Measurements from ENCODE around the gene DUSP10. TPM values are rescaled to one million over a fixed set of nuclear protein-coding genes. Genes with fewer than 3 reads are reported as not detected.
A peak's percentile ranks its signal among the peaks of the same experiment; 100 is the strongest.

Gene DUSP10
- polyA plus RNA-seq, 3 donors = 10.4 to 41.1 (median 12.7) TPM

DNA sequence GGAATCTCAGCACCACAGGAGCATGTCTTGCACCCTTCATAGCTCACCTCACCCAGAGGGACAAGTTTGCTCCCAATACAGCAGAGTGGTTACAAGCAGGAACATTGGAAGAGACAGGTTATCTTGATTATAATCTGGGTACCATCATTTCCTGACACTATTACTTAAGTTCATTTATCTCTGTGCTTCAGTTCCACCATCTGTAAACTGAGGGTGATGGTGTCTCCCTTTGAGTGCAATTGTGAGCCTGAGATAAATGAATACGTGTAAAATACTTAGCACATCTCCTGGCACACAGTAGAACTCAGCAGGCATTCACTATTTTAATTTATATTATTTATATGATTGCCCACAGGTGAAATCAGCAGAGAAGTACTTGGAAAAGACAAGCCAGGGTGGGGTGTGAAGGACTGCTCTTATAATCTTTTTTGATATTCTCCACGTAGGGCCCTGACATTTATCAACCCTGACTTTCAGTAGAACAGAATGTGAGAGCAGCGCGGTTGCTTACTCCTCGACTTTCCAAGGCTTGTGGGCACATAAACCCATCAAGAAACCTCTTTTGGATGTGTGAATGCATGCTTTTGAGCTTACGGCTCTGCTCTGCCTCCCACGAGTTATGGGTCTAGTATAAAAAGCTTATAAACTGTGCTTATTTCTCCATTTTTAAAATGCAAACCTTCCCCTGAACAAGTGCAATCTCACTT, 34.9 kb downstream of the DUSP10 start:
- Histone ChIP-seq H3K4me3 (replicated peaks in 1 of 3; ENCODE audit: low read depth in 2 of 3, low read length in 3 of 3) (no peak overlapping the region), H3K79me2 (ENCODE audit: insufficient read depth, low read length) (peaks cover 73% of the 10 kb centered on the region), H2AFZ (ENCODE audit: insufficient read depth, low read depth, low read length, poor library complexity, severe bottlenecking) (no peak overlapping the region), H3K36me3 (replicated peaks in 1 of 2; ENCODE audit: control insufficient read depth in 1 of 2, insufficient read depth in 2 of 2, low read length in 2 of 2) (peaks cover 6 to 15% of the 10 kb centered on the region in 2 donors), H3K4me1 (ENCODE audit: control insufficient read depth in 1 of 2, insufficient read depth in 2 of 2, low read length in 2 of 2) (peaks cover 93 to 99% of the 10 kb centered on the region in 2 donors), H3K9ac (ENCODE audit: insufficient read depth, low read length, poor library complexity, severe bottlenecking) (no peak overlapping the region), H3K27ac (ENCODE audit: low read depth in 1 of 2, low read length in 2 of 2) (peak overlapping the region in 1 of 2 donors; percentile 97), H3K27me3 (ENCODE audit: control insufficient read depth in 2 of 2, insufficient read depth in 2 of 2, low read length in 2 of 2) (no peaks in the 10 kb centered on the region), H4K20me1 (ENCODE audit: insufficient read depth, low read length) (no peaks in the 10 kb centered on the region), H3K9me3 (replicated peaks in 1 of 2; ENCODE audit: control insufficient read depth in 1 of 2, insufficient read depth in 1 of 2, low read length in 2 of 2) (no peaks in the 10 kb centered on the region), H3K4me2 (replicated peaks; ENCODE audit: extremely low read depth, low read length, poor library complexity, severe bottlenecking) (no peak overlapping the region)
- Mint-ChIP-seq H3K9me3 (no peaks in the 10 kb centered on the region), H3K27ac (peak overlapping the region; percentile 57 to 97 (median 95)), H3K4me3 (no peak overlapping the region), H3K36me3 (peaks cover 23 to 27% of the 10 kb centered on the region in 2 donors), H3K27me3 (ENCODE audit: low read depth in 3 of 3) (peaks cover 0 to 3% (median 0%) of the 10 kb centered on the region in 3 donors), H3K4me1 (peaks cover 83% of the 10 kb centered on the region)
- intact Hi-C loops (cut with micrococcal nuclease) = no loop called here
- TF ChIP-seq, protein P1, sequence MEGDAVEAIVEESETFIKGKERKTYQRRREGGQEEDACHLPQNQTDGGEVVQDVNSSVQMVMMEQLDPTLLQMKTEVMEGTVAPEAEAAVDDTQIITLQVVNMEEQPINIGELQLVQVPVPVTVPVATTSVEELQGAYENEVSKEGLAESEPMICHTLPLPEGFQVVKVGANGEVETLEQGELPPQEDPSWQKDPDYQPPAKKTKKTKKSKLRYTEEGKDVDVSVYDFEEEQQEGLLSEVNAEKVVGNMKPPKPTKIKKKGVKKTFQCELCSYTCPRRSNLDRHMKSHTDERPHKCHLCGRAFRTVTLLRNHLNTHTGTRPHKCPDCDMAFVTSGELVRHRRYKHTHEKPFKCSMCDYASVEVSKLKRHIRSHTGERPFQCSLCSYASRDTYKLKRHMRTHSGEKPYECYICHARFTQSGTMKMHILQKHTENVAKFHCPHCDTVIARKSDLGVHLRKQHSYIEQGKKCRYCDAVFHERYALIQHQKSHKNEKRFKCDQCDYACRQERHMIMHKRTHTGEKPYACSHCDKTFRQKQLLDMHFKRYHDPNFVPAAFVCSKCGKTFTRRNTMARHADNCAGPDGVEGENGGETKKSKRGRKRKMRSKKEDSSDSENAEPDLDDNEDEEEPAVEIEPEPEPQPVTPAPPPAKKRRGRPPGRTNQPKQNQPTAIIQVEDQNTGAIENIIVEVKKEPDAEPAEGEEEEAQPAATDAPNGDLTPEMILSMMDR (IDR thresholded peaks at IDR 0.05) = no peak
- DNase-seq = no peak
- 93% methylated on average over 3 of the region's 7 CpGs for WGBS (ENCODE audit: insufficient coverage)

GRCh38 chr1:221706191-221706590, 35.7 kb downstream of the DUSP10 start:
- TF ChIP-seq, protein P1 (IDR thresholded peaks at IDR 0.05) = no peak
- no peaks in the 10 kb centered on the region for H3K27me3 ChIP-seq (ENCODE audit: control insufficient read depth in 2 of 2, insufficient read depth in 2 of 2, low read length in 2 of 2)
- H3K4me3 ChIP-seq (replicated peaks in 1 of 3; ENCODE audit: low read depth in 2 of 3, low read length in 3 of 3) = no peak overlapping the region
- WGBS (ENCODE audit: insufficient coverage) = 96% methylated on average over 4 of the region's 12 CpGs
- no peak for DNase-seq
- no peak overlapping the region for H3K9ac ChIP-seq (ENCODE audit: insufficient read depth, low read length, poor library complexity, severe bottlenecking)
- peaks cover 28 to 32% of the 10 kb centered on the region in 2 donors for H3K36me3 Mint-ChIP-seq
- peaks cover 81% of the 10 kb centered on the region for H3K4me1 Mint-ChIP-seq
- peaks cover 69% of the 10 kb centered on the region for H3K79me2 ChIP-seq (ENCODE audit: insufficient read depth, low read length)
- no peak overlapping the region for H3K4me2 ChIP-seq (replicated peaks; ENCODE audit: extremely low read depth, low read length, poor library complexity, severe bottlenecking)
- intact Hi-C loops (cut with micrococcal nuclease) = no loop called here
- no peak overlapping the region for H2AFZ ChIP-seq (ENCODE audit: insufficient read depth, low read depth, low read length, poor library complexity, severe bottlenecking)
- peaks cover 6 to 16% of the 10 kb centered on the region in 2 donors for H3K36me3 ChIP-seq (replicated peaks in 1 of 2; ENCODE audit: control insufficient read depth in 1 of 2, insufficient read depth in 2 of 2, low read length in 2 of 2)
- H3K9me3 ChIP-seq (replicated peaks in 1 of 2; ENCODE audit: control insufficient read depth in 1 of 2, insufficient read depth in 1 of 2, low read length in 2 of 2) = no peaks in the 10 kb centered on the region
- no peaks in the 10 kb centered on the region for H4K20me1 ChIP-seq (ENCODE audit: insufficient read depth, low read length)
- H3K4me1 ChIP-seq (ENCODE audit: control insufficient read depth in 1 of 2, insufficient read depth in 2 of 2, low read length in 2 of 2) = peaks cover 92 to 99% of the 10 kb centered on the region in 2 donors
- peak overlapping the region in 1 of 2 donors; percentile 89 for H3K27ac ChIP-seq (ENCODE audit: low read depth in 1 of 2, low read length in 2 of 2)
- H3K4me3 Mint-ChIP-seq = no peak overlapping the region
- H3K27ac Mint-ChIP-seq = peak overlapping the region in 6 of 7 donors; percentile 64 to 95 (median 87)
- peaks cover 0 to 3% (median 0%) of the 10 kb centered on the region in 3 donors for H3K27me3 Mint-ChIP-seq (ENCODE audit: low read depth in 3 of 3)
- H3K9me3 Mint-ChIP-seq = no peaks in the 10 kb centered on the region
